Activated naive CD4-positive, alpha-beta T cell treated with anti-CD3 and anti-CD28 coated beads for 36 hours (primary cell): ENCODE measurements around the gene ADAT2. TPM values are rescaled to one million over a fixed set of nuclear protein-coding genes. Genes with fewer than 3 reads are reported as not detected.

Experiments used
- CTCF ChIA-PET: fragments of 350-600 bp; sonication (Branson Sonifier 250); formaldehyde crosslinking; loops from one replicate; lab custom pipeline; 2021; ENCODE audit warnings: antibody characterized with exemption; lab: Charles Lee
- DNase-seq: peaks from one replicate; pipeline ENCODE4 v3.0.0-alpha.2; 2020
- H3K27ac Mint-ChIP-seq: one replicate; pipeline ENCODE4 v1.8.0; 2021; ENCODE audit warnings: mild to moderate bottlenecking, mixed read lengths
- H3K27me3 Mint-ChIP-seq: one replicate; pipeline ENCODE4 v1.8.0; 2021; ENCODE audit warnings: low read depth, mixed read lengths
- H3K36me3 Mint-ChIP-seq: one replicate; pipeline ENCODE4 v1.8.0; 2021; ENCODE audit warnings: low read depth, mixed read lengths
- H3K4me1 Mint-ChIP-seq: one replicate; pipeline ENCODE4 v1.8.0; 2021; ENCODE audit warnings: low read depth, mixed read lengths
- H3K4me3 Mint-ChIP-seq: one replicate; pipeline ENCODE4 v1.8.0; 2021; ENCODE audit warnings: mild to moderate bottlenecking, moderate library complexity, mixed read lengths
- H3K9me3 Mint-ChIP-seq: one replicate; pipeline ENCODE4 v1.8.0; 2021; ENCODE audit warnings: mixed read lengths
- intact Hi-C: fragments of 100-400 bp; cut with micrococcal nuclease; formaldehyde crosslinking; loops from one replicate; pipeline ENCODE4 v1.15.1; 2023
- total RNA-seq, 2 experiments: library from RNA; stranded (reverse); gene quantifications; one replicate each; pipeline ENCODE4 v1.2.3, GENCODE V29; 2021

ADAT2 gene
- total RNA-seq, 2 experiments from 2014 or later: 36.8 to 39.5 TPM

DNA sequence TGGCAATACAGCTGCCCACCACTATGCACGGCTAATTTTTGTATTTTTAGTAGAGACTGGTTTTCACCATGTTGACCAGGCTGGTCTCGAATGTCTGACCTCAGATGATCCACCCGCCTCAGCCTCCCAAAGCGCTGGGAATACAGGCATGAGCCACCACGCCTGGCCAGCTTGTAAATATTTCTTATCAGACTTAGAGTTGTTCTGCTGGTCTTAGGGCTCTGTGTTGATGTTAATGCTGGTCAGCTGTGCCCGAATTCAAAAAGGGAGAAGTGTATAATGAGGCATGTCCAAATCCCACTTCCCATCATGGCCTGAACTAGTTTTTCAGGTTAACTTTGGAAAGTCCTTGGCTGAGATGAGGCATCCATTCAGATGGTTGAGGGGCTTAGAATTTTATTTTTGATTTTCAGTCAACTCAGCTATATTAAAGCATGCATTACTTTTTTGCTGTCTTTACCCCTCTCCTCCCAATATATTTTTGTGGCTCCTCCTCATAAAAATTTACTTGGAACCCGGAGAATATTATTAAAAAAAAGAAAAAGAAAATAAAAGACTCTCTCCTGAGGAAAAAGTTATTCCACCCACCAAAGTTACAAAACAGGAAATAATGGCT lies 47.7 kb downstream of the ADAT2 start:
- H3K27me3 Mint-ChIP-seq: no peaks in the 10 kb centered on the region
- no peak overlapping the region for H3K27ac Mint-ChIP-seq
- no peaks in the 10 kb centered on the region for H3K9me3 Mint-ChIP-seq
- no peaks in the 10 kb centered on the region for H3K36me3 Mint-ChIP-seq
- intact Hi-C loops: no loop called here
- CTCF ChIA-PET: interaction anchor here (0.5 to 1.8 kb wide), 2 partner anchors 19 to 23 kb away, joined by 3 to 5 read pairs; no protein-coding TSS in a partner anchor
- DNase-seq: no peak
- peaks cover 18% of the 10 kb centered on the region for H3K4me1 Mint-ChIP-seq
- no peak overlapping the region for H3K4me3 Mint-ChIP-seq

DNA sequence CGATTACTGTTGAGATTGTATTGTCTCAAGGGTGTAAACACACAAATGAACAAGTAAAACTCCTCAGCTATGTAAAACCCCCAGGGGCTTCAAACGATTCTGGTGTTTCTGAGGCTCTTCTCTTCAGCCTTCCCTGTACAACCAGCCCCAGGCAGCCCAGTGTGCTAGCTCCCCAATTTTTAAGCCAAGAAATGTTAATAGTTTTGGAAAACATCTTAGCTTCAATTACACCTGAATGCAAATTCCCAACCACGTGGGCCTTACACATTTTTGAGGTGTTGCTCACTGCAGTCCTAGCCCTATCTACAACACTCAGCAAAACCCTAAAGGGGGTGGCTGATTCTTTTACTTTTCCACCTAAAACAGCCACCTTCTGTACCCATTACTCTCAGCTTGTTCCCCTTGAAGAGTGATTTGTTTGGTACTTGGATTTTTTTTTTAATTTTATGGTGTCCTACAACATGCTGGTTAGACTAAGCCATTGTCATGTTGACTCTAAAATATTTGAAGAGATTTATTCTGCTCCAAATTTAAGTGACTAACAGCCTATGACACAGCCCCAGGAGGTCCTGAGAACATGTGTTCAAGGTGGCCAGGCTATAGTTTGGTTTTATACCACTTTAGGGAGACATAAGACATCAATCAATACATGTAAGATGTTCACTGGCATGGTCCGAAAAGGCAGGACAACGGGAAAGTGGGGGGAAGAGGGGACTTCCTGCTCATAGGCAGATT lies 48.7 kb downstream of the ADAT2 start:
- no peaks in the 10 kb centered on the region for H3K36me3 Mint-ChIP-seq
- no peak overlapping the region for H3K27ac Mint-ChIP-seq
- H3K4me3 Mint-ChIP-seq: no peak overlapping the region
- no peak for DNase-seq
- intact Hi-C loops: no loop called here
- no peaks in the 10 kb centered on the region for H3K27me3 Mint-ChIP-seq
- H3K9me3 Mint-ChIP-seq: no peaks in the 10 kb centered on the region
- peaks cover 18% of the 10 kb centered on the region for H3K4me1 Mint-ChIP-seq
- CTCF ChIA-PET: interaction anchor here (1.4 kb wide), 1 partner anchor 26 kb away, joined by 5 read pairs; no protein-coding TSS in a partner anchor

DNA sequence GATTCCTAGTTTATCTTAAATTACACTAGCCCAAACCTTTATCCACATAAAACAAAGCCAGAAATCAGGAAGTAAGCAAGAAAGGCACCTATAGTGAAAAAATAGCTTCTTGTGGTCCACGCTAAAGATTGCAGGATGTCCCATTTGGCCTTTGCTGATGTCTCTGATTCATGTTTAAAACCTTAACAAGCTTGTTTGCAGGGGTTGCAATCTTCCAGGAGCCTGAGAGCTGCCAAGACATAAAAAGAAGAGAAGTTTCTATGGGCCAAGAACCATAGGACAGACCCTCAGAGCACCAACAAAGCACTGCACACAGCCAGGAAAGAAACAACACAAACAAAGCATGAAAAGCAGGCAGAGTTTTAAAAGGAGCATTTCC lies 49.4 kb downstream of the ADAT2 start:
- CTCF ChIA-PET: interaction anchor here (0.6 to 1.4 kb wide), 4 partner anchors 25 to 663 kb away, joined by 3 to 9 read pairs (median 4); no protein-coding TSS in a partner anchor
- peaks cover 18% of the 10 kb centered on the region for H3K4me1 Mint-ChIP-seq
- intact Hi-C loops: no loop called here
- no peak overlapping the region for H3K27ac Mint-ChIP-seq
- DNase-seq: no peak
- H3K9me3 Mint-ChIP-seq: no peaks in the 10 kb centered on the region
- H3K27me3 Mint-ChIP-seq: no peaks in the 10 kb centered on the region
- H3K36me3 Mint-ChIP-seq: no peaks in the 10 kb centered on the region
- H3K4me3 Mint-ChIP-seq: no peak overlapping the region

DNA sequence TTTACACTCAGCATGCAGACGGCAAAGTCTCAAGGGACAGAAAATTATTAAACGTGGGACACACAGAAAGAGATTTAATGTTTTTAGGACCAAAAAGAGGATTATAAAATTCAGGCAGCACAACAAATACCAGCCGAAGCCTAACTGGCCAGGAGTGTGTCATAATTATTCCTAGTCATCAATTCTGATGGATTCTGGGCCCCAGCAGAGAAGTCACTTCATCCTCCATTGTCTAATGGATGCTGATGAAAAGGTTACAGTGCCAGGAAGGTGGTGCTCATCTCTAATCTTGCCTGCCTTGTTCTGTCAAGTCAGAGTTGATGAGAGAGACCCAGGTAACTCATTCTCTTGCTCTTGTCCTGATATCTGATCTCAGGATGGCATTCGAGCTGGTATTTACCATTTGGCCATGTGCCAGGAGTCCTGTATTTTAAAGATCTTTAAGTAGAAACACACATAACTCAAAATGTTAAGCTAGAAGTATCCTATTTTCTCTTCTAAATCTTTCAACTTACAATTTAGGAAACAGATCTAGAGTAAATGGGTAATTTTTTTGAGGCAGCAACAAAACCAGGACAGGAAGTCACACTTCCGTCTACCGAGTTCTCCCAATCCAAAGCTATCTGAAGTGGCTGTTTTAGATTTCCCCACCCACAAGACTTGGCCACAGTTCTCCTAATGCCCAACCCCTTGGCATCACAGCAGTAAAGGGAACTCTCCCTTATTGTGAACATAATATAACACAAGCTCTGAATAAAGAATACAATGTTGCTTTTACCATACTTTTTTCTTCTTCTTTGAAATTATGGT lies 50.0 kb downstream of the ADAT2 start:
- H3K27ac Mint-ChIP-seq: peak overlapping the region; percentile 29
- no peak overlapping the region for H3K4me3 Mint-ChIP-seq
- no peaks in the 10 kb centered on the region for H3K27me3 Mint-ChIP-seq
- H3K9me3 Mint-ChIP-seq: no peaks in the 10 kb centered on the region
- H3K36me3 Mint-ChIP-seq: no peaks in the 10 kb centered on the region
- intact Hi-C loops: loop anchor here (1.0 kb wide), 1 partner anchor 19 kb away; no protein-coding TSS in a partner anchor
- H3K4me1 Mint-ChIP-seq: peaks cover 18% of the 10 kb centered on the region
- peak; percentile 40 for DNase-seq
- CTCF ChIA-PET: interaction anchor here (0.6 to 1.4 kb wide), 4 partner anchors 25 to 662 kb away, joined by 3 to 9 read pairs (median 4); no protein-coding TSS in a partner anchor

DNA sequence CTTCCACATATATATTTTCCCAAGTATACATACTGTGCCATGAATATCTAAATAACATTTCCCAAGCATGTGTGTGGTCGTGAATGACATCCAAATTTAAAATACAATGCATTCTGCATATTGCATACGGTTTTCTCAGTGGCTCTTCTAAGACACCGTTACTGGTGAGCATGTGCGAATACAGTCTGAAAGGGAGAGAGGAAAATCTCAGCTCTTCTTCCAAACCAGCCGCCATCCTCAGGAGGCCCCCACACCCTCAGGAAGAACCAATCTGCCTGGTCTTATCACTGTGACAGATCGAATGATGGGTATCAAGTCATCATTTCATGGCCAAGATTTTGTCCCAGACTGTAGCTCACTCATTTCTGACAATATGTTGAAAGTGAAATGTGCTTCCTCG lies 50.7 kb downstream of the ADAT2 start:
- Mint-ChIP-seq H3K4me3 (no peak overlapping the region), H3K36me3 (no peaks in the 10 kb centered on the region), H3K9me3 (no peaks in the 10 kb centered on the region), H3K4me1 (peaks cover 18% of the 10 kb centered on the region), H3K27me3 (no peaks in the 10 kb centered on the region), H3K27ac (no peak overlapping the region)
- CTCF ChIA-PET: no interaction called here
- intact Hi-C loops: loop anchor here (1.0 kb wide), 1 partner anchor 18 kb away; no protein-coding TSS in a partner anchor
- DNase-seq: no peak

DNA sequence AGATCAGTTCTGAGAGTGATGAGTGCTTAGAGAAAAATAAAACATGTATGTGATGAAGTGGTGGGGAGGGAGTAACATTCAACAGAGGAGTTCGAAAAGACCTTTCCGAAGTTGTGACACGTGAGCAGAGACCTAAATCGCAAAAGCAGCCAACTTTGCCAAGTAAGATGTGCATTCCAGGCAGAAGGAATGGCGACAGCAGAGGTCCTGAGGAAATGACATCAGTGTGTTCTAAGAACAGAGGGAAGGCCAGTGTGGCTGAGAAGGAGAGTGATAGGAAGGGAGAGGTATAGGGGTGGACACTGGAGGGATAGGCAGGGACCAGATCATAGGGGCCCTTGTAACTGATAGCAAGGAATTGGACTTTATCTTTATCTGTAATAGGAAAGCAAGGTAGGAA lies 51.3 kb downstream of the ADAT2 start:
- CTCF ChIA-PET: no interaction called here
- Mint-ChIP-seq H3K27ac (no peak overlapping the region), H3K9me3 (no peaks in the 10 kb centered on the region), H3K4me3 (no peak overlapping the region), H3K27me3 (no peaks in the 10 kb centered on the region), H3K36me3 (no peaks in the 10 kb centered on the region), H3K4me1 (peaks cover 18% of the 10 kb centered on the region)
- intact Hi-C loops: no loop called here
- DNase-seq: no peak

DNA sequence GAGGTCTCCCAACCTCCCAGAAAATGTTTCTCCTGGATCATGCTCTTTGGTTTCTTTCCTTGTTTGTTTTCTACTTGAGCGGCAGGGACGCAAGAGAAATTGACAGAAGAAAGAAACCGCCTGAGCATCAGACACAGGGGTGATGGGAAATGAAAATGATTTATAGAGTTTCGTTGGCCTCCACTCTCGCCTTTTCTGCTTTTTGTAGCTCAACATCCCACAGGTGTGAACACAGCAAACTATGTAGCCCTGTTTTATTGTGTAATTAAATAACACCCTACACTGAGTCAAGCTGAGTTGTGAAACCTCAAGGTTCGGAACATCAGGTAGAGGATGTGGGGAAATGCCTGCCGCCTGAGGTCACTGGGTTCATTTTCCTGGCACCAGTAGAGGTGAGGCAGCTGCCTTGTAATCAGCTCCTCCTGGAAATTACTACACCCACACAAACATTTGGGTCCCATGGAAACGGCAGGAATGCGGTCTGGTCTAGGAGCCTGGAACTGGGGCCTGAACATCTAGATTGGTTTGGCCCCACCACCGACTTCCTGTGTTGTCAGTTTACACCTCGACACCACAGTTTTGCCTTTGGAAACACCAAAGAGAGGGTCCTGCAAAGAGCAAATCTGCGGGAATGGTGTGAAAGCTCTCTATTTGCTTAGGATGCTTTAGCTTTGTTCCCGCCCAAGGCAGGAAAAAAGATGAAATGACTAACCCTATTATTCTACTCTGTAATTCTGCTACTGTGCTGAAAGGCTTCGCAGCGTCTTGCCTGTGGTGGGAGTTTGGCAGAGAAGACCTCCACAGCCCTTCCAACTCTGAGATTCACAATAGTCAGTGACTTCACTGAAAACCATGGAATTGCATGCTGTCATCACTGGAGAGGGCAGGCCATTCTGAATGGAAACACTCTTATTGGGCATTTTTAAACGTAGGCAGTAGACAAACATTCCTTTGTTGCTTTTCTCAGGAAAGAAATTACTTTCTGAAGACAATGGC lies 53.0 kb downstream of the ADAT2 start:
- peak; percentile 37 for DNase-seq

DNA sequence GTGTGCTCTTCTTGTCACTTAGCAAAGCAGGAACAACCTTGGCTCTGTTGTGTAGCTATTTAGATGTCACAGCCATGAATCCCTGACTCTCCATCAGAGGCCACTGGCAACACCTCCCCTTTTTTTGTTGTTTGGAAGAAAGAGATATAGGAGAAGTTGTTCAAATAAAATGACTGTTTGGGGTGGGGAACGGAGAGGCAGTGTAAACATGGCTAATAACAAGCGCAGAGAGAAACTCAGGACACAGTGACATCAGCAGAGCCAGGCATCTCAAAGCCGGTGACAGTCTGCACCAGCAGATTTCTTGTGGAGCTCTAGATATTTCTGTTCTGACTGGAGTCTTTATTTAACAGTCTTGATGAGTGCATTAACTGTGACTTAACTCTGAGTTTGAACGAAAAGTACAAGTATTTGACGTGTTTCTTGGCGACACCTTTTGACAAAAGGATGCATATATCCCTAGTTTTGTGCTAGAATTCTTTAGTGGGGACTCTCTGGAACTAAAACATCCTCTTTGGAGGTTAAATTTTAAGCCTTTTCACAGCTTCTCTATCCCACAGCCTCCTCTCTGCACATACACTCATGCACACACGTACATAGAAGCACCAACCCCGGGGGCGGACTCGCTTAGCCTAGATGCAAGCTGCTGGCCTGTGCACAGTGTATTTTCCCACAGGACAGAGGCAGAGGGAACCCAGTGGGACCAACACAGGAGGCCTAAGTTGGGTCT lies 53.8 kb downstream of the ADAT2 start:
- DNase-seq: no peak
- no peaks in the 10 kb centered on the region for H3K9me3 Mint-ChIP-seq
- H3K27ac Mint-ChIP-seq: no peak overlapping the region
- H3K36me3 Mint-ChIP-seq: no peaks in the 10 kb centered on the region
- peaks cover 18% of the 10 kb centered on the region for H3K4me1 Mint-ChIP-seq
- intact Hi-C loops: no loop called here
- H3K4me3 Mint-ChIP-seq: no peak overlapping the region
- no peaks in the 10 kb centered on the region for H3K27me3 Mint-ChIP-seq
- CTCF ChIA-PET: no interaction called here

More for the DNA sequence above, 53.0 kb downstream of the ADAT2 start:
- Mint-ChIP-seq H3K4me3 (no peak overlapping the region), H3K4me1 (peaks cover 18% of the 10 kb centered on the region), H3K9me3 (no peaks in the 10 kb centered on the region), H3K27ac (no peak overlapping the region), H3K27me3 (no peaks in the 10 kb centered on the region), H3K36me3 (no peaks in the 10 kb centered on the region)
- CTCF ChIA-PET: no interaction called here
- intact Hi-C loops: no loop called here

DNA sequence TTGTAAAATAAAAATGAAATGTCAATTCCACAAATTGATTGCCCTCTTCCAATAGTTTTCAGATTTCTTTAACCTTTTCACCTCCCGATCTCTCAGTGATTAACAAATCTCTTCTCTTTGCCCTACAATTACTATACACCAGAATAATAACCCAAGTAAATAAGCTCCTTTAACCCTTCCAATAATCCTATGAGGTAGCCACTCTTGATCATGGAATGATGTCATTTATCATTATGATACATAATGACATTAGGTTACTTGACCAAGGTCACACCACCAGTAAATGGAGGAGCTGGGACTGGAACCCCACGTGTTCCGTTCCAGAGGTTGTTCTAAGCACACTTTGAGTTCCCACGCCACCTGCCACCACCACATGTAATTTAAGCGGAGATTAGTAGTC lies 54.8 kb downstream of the ADAT2 start:
- Mint-ChIP-seq H3K27me3 (no peaks in the 10 kb centered on the region), H3K4me1 (peaks cover 10% of the 10 kb centered on the region), H3K36me3 (no peaks in the 10 kb centered on the region), H3K9me3 (no peaks in the 10 kb centered on the region), H3K4me3 (no peak overlapping the region), H3K27ac (no peak overlapping the region)
- intact Hi-C loops: no loop called here
- CTCF ChIA-PET: no interaction called here
- DNase-seq: no peak

DNA sequence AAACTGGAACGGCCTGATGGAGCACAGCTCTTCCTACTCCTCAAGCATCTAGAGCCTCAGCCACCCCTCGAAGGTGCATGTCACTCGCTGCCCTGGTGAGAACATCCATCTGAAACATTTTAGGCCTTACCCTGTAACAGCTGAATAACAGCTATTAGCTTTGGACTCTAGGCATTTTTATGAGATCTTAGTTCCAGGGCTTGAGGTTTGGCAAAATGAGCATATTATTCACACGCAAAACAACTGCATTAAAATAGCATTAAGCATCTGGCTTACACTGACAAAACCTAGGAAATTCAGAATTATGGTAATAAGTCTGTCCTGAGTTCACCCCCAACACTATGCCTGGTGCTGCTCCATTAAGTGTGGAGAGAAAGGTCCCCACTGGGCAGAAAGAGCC lies 56.1 kb downstream of the ADAT2 start:
- no peak for DNase-seq
- Mint-ChIP-seq H3K27me3 (no peaks in the 10 kb centered on the region), H3K4me3 (no peak overlapping the region), H3K4me1 (no peaks in the 10 kb centered on the region), H3K36me3 (no peaks in the 10 kb centered on the region), H3K9me3 (no peaks in the 10 kb centered on the region), H3K27ac (no peak overlapping the region)
- intact Hi-C loops: no loop called here
- CTCF ChIA-PET: no interaction called here

DNA sequence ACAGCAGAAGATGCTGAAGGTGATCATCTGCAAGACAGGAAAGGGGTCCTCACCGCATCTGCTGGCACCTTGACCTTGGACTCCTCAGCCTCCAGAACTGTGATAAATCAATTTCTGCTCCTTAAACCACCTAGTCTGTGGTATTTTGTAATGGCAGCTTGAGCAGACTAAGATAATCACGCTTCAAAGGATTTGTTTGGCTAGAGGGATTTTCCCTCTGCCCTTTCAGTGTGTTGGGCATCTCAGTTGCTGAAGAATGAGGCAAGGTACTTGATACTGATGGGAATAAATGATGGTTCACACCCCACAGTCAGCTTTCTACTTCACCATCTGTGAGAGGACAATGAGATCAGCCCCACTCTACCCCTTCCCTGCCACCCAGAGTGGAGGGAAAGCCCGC lies 60.2 kb downstream of the ADAT2 start:
- Mint-ChIP-seq H3K27me3 (no peaks in the 10 kb centered on the region), H3K36me3 (no peaks in the 10 kb centered on the region), H3K4me1 (no peaks in the 10 kb centered on the region), H3K4me3 (no peak overlapping the region), H3K9me3 (no peaks in the 10 kb centered on the region), H3K27ac (no peak overlapping the region)
- CTCF ChIA-PET: no interaction called here
- intact Hi-C loops: no loop called here
- DNase-seq: no peak
